Pulmonary artery endothelial cell (primary cell): ENCODE measurements around the gene NALF2. TPM values are rescaled to one million over a fixed set of nuclear protein-coding genes. Genes with fewer than 3 reads are reported as not detected.

ENCODE experiments used
- DNase-seq: peaks from one replicate; pipeline ENCODE4 v3.0.0-alpha.2; 2011; ENCODE audit warnings: low read depth, low spot score
- total RNA-seq: library from RNA; depleted of rRNA; stranded (reverse); fragments of >200 nt; gene quantifications from 2 replicates; pipeline ENCODE4 v1.2.3, GENCODE V29; 2014

Gene NALF2
- total RNA-seq, 1 donor from 2014 or later = not detected

DNA sequence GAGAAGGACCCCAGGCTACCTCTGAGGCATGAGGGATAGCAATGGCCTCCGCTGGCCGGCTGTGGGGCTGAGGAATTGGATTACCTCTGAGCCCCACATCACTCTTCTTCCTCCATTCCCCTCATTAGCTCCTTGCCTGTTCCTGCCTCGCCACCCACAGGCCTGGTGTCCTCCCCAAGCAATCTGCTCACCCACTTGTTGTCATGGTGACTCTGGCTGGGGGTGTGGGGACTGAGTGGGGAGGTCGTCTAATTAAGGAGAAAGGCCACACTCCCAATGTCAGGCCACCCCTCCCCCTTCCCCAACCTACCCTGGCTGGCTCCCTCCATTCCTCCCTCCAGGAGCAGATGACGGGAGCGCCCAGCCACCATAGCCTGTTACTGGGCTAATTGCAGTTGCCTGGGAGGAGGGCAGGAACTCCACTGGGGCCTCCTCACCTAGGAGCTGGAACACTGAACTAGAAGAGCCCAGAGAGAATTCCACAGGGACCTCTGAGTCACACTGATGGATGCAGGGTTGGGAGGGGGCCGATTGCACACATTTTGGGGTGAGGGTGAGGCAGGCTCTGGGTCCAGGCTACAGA lies 20.7 kb downstream of the NALF2 start:
- no peak for DNase-seq

GRCh38 chrX:69530306-69530705 lies 26.2 kb downstream of the NALF2 start:
- DNase-seq = no peak

- DNase-seq = no peak
Measured at GRCh38 chrX:69531031-69531755, 27.1 kb downstream of the NALF2 start.

GRCh38 chrX:69535661-69536060 lies 31.5 kb downstream of the NALF2 start:
- no peak for DNase-seq

- no peak for DNase-seq
Measured at GRCh38 chrX:69538321-69538876, 34.3 kb downstream of the NALF2 start.

GRCh38 chrX:69539437-69539836 lies 35.3 kb downstream of the NALF2 start:
- DNase-seq = no peak

DNA sequence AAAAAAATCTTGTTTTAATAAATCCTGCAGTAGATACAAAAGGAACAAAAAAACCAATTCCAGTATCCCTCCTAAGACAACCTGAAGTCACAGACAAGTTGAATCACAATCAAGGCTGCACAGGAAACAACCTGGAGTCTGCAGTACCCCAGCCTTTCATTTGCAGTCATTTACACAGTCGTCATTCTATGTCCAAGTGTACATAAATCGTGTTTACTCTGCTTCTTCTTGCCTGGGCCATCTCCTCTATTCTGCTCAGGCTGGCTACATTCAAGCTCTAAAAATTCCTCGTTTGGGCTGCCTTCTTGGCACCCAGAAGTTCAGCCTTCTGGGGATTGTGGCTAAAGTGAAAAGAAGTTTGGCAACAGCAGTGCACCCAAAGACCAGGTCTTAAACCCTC lies 37.8 kb downstream of the NALF2 start:
- no peak for DNase-seq

- DNase-seq = no peak
Measured at GRCh38 chrX:69543572-69543971, 39.4 kb downstream of the NALF2 start.

DNA sequence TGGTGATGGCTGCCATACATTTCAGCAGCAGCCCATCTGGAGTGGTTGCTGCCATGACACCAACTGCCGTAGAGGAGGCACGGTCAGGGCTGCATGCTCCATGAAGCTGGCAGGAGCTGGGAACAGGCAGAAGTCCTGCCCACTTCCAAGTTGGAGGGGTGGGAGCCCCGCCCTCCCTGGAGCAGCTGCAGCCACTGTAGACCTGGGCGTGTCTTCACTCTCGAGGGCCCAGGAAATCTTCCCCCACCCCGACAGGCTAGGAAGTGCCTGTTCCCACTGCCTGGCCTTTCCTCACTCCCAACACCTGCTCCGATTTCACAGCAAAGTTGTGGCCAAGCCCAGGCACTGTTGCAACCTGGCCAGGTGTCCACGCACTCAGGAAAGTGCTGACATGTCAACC lies 42.3 kb downstream of the NALF2 start:
- DNase-seq = no peak

DNA sequence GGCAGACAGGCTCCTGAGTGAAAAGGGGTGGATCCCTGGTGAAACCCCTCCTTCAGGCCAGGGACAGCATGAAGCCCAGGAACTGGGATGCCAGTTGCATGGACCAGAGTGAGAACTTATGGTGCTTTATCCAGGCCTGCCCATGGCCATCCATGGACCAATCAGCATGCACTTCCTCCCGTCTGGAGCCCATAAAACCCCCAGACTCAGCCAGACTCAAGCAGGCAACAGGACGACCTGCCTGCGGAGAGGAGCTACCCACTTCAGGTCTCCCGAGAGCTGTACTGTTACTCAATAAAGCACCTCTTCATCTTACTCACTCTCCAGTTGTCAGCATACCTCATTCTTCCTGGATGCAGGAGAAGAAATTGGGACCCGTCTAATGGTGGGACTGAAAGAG lies 42.9 kb downstream of the NALF2 start:
- no peak for DNase-seq

DNA sequence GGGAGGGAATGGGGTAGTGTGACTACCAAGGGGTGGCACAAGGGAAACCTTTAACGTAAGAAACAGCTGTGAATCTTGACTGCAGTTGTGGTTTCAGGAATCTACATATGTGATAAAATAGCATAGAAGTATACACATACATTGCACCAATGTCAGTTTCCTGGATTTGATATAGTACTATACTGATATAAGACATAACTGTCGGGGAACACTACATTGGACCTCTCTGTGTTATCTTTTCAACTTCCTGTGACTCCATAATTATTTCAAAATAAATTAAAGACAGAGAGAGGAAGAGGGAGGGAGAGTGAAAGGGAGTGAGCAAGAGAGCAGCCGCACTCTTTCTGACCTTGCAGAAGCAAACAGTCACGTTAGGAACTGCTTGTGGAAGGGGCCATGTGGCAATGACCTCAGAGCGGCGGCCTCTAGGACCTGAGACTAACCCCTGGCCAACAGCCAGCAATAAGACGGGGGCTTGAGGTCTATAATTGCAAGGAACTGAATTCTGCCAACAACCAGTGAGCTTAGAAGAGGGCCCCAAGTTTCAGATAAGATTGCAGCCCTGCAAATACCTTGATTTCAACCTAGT lies 47.4 kb downstream of the NALF2 start:
- DNase-seq = no peak

DNA sequence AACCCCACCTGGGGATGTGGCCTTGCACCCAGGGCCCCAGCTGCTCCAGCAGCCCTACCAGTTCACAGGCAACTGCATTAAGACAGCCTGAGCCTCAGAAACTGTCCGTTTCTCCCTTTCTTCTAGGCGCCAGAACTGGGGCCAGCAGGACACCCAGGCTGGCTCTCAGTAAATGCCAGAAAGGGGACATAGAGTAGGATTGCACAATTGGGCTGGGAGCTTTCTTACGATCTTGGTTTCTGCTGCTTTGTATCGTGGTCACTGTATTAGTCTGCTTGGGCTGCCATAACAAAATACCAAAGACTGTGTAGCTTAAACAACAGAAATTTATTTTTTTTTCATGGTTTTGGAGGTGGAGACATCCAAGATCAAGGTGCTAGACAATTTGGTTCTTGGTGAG lies 48.4 kb downstream of the NALF2 start:
- no peak for DNase-seq

Other genes with a start within 250 kb of the NALF2 start
- gene EDA, start 111.8 kb downstream of the NALF2 start, total RNA-seq = 0.92 and 2.5 TPM in 2 replicates